GM18502 (cell line): Measurements from ENCODE around the gene BATF.

Experiments used
- ATAC-seq: cut with Tn5 transposase; IDR thresholded peaks from one replicate; pipeline ENCODE4 v1.9.1; 2021; ENCODE audit warnings: mild to moderate bottlenecking; ENCODE audit not compliant: unreplicated experiment, poor library complexity

The BATF gene

GRCh38 chr14:75531660-75532317 lies 9.5 kb downstream of the BATF start:
- ATAC-seq = no peak

- no peak for ATAC-seq
These were observed 11.7 kb downstream of the BATF start for GRCh38 chr14:75533791-75534555.

GRCh38 chr14:75535164-75535898 lies 13.1 kb downstream of the BATF start:
- ATAC-seq = no peak

- ATAC-seq = no peak
These were observed 14.8 kb downstream of the BATF start for GRCh38 chr14:75537071-75537470.

- ATAC-seq = no peak
These were observed 16.9 kb downstream of the BATF start for GRCh38 chr14:75539162-75539560.

GRCh38 chr14:75539561-75540478 lies 17.6 kb downstream of the BATF start:
- peak; percentile 56 for ATAC-seq

- ATAC-seq = no peak
These were observed 18.2 kb downstream of the BATF start for GRCh38 chr14:75540479-75540851.

- ATAC-seq = peak; percentile 57
These were observed 20.4 kb downstream of the BATF start for GRCh38 chr14:75542588-75543091.

- peak; percentile 1 for ATAC-seq
These were observed 21.0 kb downstream of the BATF start for GRCh38 chr14:75543253-75543652.

- no peak for ATAC-seq
These were observed 21.5 kb downstream of the BATF start for GRCh38 chr14:75543786-75544185.

GRCh38 chr14:75545907-75546306 lies 23.6 kb downstream of the BATF start:
- ATAC-seq = no peak

- no peak for ATAC-seq
These were observed 25.4 kb downstream of the BATF start for GRCh38 chr14:75547552-75548250.

- no peak for ATAC-seq
These were observed 26.3 kb downstream of the BATF start for GRCh38 chr14:75548544-75548943.

GRCh38 chr14:75549169-75549568 lies 26.9 kb downstream of the BATF start:
- ATAC-seq = peak; percentile 72

- no peak for ATAC-seq
These were observed 28.8 kb downstream of the BATF start for GRCh38 chr14:75551021-75551420.

- ATAC-seq = no peak
These were observed 30.9 kb downstream of the BATF start for GRCh38 chr14:75553157-75553556.

- no peak for ATAC-seq
These were observed 31.6 kb downstream of the BATF start for GRCh38 chr14:75553761-75554364.

- no peak for ATAC-seq
These were observed 32.2 kb downstream of the BATF start for GRCh38 chr14:75554482-75554881.

- no peak for ATAC-seq
These were observed 36.2 kb downstream of the BATF start for GRCh38 chr14:75558440-75558839.
